Right renal cortex interstitium (tissue), 3 donors: Measurements from ENCODE around the gene RALGPS2. TPM values are rescaled to one million over a fixed set of nuclear protein-coding genes. Genes with fewer than 3 reads are reported as not detected.
"Not testable (repeated sequence)": the region's sequence is repeated elsewhere in the genome, so short reads cannot be mapped to it uniquely, and the experiment has no call there.

Source experiments
- DNase-seq, 3 donors: peaks; one replicate each; pipeline ENCODE4 v3.0.0-alpha.2; 2013; ENCODE audit warnings: low read depth in 3 of 3, low spot score in 2 of 3
- polyA plus RNA-seq, 3 donors: library from polyadenylated mRNA; unstranded; fragments of 120-200 nt; gene quantifications; one replicate each; pipeline ENCODE4 v1.2.1, GENCODE V29; 2013; ENCODE audit not compliant: insufficient read length in 3 of 3

Gene RALGPS2
- polyA plus RNA-seq, 3 donors: 34.2 to 37.1 (median 34.2) TPM

DNA sequence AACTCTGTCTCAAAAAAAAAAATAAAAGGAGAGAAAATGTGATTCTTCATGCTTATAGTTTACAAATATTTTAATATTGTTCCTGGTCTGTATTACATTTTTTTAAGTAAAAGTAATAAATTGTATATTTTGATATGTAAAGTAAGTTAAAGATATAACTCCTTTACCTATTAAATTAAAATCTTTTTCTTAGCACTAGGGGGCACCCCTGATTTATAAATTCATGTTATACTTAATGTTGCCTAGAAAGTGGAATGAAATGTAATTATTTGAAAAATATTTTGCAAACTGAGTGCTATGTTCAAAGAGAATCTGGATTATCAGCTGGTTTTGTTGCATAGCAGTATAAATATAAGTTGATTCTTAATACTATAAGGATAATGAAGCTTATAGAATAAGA lies 49.2 kb downstream of the RALGPS2 start:
- no peak for DNase-seq

GRCh38 chr1:178776553-178776952 lies 51.5 kb downstream of the RALGPS2 start:
- no peak for DNase-seq

- peak; percentile 27 to 65 (median 37) for DNase-seq
Measured at GRCh38 chr1:178781533-178782330, 56.7 kb downstream of the RALGPS2 start.

DNA sequence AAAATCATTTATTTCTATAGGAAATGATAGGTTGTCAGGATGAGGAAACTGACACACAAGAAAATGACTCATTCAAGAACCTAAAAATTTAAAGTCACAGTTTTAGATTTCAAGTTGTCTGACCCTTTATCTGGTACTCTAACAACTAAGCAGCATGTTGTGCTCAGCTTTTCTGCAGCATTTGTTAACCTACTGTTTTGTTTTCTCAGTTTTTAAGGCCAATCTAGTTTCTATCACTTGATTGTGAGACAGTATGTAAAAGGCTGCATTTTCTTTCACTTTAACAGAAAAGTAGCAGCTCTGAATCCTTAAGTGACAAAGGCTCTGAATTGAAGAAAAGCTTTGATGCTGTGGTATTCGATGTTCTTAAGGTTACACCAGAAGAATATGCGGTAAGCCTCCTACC lies 59.1 kb downstream of the RALGPS2 start:
- DNase-seq: no peak

- DNase-seq: no peak
Measured at GRCh38 chr1:178792394-178792793, 67.3 kb downstream of the RALGPS2 start.

DNA sequence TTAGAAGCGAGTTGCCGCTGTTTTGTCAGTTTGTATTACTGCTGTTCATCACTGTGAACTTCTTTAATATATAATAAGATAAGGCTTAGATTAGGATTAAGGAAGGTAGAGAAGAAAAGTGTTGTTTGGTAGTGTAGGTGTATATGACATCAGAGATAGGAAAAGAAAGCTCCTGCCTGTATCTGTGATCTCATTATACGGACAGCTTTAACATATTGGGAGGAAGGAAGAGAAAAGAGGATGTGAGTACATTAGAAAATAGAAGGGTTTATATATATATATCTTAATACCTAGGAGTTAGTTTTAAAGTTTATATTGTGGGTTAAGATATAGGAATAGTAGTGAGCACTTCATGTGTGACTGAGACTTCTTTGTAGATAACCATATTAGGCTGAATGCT lies 71.0 kb downstream of the RALGPS2 start:
- DNase-seq: no peak

GRCh38 chr1:178797590-178797989 lies 72.5 kb downstream of the RALGPS2 start:
- DNase-seq: no peak

GRCh38 chr1:178798232-178798861 lies 73.3 kb downstream of the RALGPS2 start:
- no peak for DNase-seq

DNA sequence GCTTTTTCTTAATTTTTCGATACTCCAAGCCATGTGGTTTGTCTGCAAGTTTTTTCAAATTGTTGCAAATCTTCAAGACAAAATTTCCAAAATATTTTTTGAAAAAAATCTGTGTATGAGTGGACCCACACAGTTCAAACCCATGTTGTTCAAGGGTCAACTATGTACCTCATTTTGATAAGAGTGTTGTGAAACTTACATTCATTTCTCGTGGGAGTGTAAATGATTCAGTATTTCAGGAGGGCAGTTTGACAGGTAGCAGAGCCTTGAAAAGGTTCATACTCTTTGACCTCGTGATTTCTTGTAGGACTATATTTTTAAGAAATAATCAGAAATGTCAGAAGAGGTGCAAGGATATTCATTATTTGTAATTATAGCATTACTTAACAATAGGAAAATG lies 77.8 kb downstream of the RALGPS2 start:
- no peak for DNase-seq

DNA sequence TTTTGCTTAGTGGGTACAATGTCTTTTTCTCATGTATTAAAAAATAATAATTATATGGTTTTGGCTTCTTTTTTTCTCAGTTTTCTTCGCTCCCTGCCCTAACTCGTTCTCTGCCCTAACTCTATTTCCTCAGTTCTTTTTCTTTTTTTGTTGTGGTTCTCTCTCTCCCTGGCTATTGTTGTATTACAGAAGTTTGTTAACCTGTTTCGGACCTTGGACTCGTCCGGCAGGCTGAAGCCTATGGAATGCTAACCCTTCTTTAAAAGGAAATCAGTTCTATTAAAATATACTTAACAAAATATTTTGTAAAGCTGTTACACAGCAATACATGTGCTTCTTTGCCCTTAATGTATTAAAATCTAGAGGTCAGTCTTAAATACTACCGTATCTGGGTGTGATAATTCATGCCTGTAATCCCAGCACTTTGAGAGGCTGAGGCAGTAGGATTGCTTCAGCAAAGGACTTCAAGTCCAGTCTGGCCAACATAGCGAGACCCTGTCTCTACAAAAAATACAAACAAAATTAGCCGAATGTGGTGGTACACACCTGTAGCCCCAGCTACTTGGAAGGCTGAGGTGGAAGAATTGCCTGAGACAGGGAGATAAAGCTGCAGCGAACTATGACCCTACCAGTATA lies 81.7 kb downstream of the RALGPS2 start:
- DNase-seq: no peak

DNA sequence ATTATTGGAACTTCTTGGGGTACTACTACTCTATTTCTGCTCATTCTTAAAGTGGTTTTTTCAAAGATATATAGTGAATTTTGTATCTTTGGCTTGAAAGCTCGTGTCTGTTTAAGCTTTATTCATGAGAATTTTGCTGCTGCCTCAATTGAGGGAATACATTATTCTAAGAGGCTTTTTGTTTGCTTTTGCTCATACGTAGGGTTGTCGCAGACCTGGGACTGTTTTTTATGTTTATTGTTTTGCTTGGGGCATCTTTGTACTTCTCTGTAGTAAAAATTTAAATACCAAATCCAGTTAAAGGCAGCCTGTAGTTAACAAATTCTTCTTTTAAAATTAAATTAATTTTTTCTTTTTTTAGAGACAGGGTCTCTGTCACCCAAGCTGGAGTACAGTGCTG lies 83.5 kb downstream of the RALGPS2 start:
- DNase-seq: no peak

DNA sequence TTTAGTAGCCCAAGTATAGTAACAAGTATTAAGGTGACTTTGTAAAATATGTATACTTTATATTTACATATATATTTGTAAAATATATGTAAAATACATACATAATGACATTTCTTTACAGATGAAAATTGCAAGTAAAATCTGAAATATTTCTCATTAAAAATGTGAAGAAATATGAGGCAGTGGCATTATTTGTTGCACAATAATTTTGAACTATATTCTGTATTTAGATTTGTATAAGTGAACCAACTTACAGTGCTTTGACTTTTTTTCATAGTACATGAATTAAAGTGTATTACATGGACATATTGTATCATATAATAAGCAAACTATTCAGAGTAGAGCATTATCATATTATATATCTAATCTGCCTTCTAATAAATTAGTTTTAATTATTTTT lies 85.5 kb downstream of the RALGPS2 start:
- DNase-seq: no peak

DNA sequence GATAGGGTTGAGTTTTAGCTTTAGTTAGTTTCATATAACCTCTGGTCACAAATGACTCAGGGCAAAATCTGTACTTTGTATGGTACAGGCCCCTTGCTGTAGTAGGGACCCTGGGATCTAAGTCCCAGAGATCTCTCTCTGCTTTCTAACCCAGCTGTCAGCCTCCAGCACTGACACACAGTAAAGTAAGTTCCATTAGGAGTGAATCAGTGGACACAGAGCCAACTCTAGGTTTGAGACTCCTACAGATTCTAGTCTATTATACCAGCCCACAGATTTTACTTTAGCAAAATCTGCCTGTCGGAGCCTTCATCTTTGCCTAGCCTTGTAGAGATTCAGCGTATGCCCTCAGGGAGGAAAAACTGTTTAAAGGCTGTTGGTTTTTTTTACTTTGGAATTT lies 93.4 kb downstream of the RALGPS2 start:
- no peak for DNase-seq

- DNase-seq: no peak
Measured at GRCh38 chr1:178819123-178819522, 94.1 kb downstream of the RALGPS2 start.

DNA sequence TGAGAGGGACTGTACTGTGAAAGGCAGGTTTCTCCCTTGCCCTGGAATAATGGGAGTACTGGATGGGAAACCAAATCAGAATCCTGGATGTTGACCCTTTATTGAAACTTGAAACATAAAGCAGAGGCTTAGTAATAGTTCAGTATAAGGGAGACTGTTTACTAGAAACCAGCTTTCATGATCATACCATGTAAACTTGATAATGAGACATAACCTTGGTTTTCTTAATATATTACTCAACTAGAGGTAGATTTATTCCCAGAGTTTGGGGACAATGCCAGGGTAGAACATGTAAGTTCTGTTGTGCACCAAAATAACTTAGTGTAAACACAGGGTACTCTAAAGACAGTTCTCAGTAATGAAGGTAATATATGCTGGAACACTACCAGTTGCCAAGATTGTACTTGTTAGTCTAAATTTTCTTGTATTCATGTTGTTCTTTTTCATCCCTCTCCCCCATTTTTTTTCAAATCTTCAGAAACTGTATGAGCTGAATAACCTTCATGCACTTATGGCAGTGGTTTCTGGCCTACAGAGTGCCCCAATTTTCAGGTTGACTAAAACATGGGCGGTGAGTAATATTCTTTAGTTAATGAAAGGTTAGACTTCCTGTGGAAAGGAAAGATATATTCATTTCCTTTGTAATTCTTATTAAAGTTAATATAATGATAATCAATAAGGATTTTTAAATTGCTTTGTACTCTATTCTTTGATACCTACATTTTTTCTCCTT lies 96.3 kb downstream of the RALGPS2 start:
- no peak for DNase-seq

DNA sequence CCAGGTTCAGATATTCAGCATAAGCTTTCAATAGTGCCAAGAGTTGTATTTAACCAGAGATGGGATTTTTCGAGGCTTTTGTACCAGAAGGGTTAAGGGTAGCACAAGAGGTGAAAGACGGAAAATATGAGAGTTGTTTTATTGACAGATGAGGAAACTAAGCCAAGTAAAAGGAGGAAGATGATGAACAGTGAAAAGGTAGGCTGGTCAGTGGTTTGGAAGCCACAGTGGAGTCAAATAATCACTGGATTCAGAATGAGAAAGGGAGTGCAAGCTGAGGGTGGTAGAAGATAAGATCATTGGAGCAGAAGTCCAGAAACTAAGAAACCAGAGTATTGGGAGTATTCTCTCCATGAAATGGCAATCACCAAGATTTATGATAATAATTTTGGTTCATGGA lies 100.1 kb downstream of the RALGPS2 start:
- no peak for DNase-seq

DNA sequence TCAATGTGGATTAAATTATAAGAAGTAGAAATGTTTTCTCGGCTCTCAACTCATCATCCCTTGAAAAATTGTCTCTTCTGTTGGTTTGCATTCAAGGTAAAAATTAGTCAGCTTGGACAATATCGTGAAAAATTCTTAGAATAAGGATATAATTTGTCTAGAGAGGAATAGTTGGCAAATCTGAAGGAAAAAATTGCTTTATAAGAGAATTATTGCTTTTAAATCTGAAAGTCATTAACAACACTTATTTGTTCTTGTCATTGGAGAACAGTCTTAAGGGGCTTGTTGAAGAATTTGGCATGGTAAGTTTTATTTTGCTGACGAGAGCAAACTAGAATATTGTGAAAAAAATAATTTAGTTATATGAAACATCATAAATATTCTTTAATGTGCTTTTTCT lies 119.4 kb downstream of the RALGPS2 start:
- no peak for DNase-seq

DNA sequence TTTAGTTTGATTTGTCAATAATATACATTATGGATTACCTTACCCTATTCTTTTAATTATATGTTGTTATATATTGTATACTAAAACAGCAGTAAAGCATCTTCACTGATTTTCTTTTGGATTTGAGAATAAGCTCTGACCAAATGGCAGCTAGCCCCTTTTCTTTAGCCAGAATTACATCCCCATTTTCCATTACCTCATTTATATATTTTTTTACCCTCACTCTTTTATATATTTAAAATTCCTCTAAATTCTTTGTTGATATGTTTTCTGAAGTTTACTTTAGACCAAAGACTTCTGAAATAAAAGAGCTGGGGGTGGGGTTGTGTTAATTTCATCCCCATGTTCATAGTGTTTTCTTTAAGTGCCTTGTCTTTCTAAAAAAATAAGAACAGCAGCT lies 121.3 kb downstream of the RALGPS2 start:
- DNase-seq: no peak

- DNase-seq: no peak
Measured at GRCh38 chr1:178847396-178847849, 122.4 kb downstream of the RALGPS2 start.

DNA sequence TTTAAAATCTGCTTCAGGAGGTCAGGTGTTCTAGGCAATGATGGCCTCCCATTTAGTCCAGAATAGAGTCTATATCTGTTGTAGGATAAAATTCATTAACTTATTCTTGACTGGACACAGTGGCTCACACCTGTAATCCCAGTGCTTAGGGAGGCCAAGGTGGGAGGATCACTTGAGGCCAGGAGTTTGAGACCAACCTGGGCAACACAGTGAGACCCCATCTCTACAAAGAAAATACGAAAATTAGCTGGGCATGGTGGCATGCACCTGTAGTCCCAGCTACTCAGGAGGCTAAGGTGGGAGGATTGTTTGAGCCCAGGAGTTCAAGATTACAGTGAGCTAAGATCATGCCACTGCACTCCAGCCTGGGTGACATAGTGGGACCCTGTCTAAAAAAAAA lies 122.9 kb downstream of the RALGPS2 start:
- not testable (repeated sequence) for DNase-seq

DNA sequence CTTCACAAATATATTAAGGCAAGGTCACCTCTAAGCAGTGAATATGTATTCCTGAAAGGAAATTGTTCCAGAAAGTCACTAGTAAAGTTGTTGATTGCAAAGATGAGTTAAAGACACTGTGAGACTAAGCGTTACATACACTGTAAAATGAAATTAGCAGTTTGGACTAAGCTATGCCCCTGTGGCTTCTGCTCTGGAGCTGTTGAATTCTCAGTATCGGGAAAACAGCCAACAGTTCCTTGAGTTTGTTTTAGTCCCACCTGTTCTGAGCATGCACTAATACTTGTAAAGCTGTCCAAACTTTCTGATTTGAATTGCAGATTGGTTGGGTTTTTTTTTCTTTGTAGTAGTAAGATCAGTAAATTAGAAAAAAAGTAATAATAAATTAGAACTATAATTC lies 124.9 kb downstream of the RALGPS2 start:
- no peak for DNase-seq
